ENCODE results near the gene AGAP2.

- TF ChIP-seq EZH2 (IDR thresholded peaks at IDR 0.05) (no peak), POLR2AphosphoS5 (IDR thresholded peaks at IDR 0.05; ENCODE audit: borderline replicate concordance, low read depth, low read length) (no peak)
These were observed 23.0 kb upstream of the AGAP2 start for GRCh38 chr12:57761391-57761998.
